Common myeloid progenitor, CD34-positive (primary cell): Measurements from ENCODE around the gene FAM237A.

Source experiments
- CTCF ChIA-PET: fragments of 350-600 bp; sonication (Branson Sonifier 250); formaldehyde crosslinking; loops from one replicate; lab custom pipeline; 2021; ENCODE audit warnings: antibody characterized with exemption; lab: Charles Lee
- POLR2A ChIA-PET: fragments of 350-600 bp; sonication (Branson Sonifier 250); formaldehyde crosslinking; loops from one replicate; lab custom pipeline; 2021; ENCODE audit warnings: antibody characterized with exemption; lab: Charles Lee
- DNase-seq, 3 donors: peaks; one replicate each; pipeline versions ENCODE4 v3.0.0 to v3.0.0-alpha.2; 2013
- H3K27ac ChIP-seq, 2 experiments: 1 replicate in 1 of 2; 2 replicates in 1 of 2; pipeline ENCODE4 v1.7.0; 2013; ENCODE audit warnings: inconsistent platforms in 2 of 2, low read length in 2 of 2, mild to moderate bottlenecking in 2 of 2, low read depth in 1 of 2, moderate library complexity in 1 of 2; ENCODE audit not compliant: severe bottlenecking in 2 of 2, insufficient read depth in 1 of 2, poor library complexity in 1 of 2
- H3K27me3 ChIP-seq, 5 experiments: replicated peaks in 2 of 5; 1 replicate in 3 of 5; 2 replicates in 2 of 5; pipeline versions ENCODE4 v1.6.1 to v1.7.0; 2013; ENCODE audit warnings: low read length in 4 of 5, mild to moderate bottlenecking in 2 of 5, moderate library complexity in 2 of 5, inconsistent platforms in 1 of 5; ENCODE audit not compliant: insufficient read depth in 5 of 5, control insufficient read depth in 4 of 5
- H3K36me3 ChIP-seq, 4 experiments: 1 replicate in 2 of 4; 2 replicates in 2 of 4; pipeline versions ENCODE4 v1.6.1 to v1.7.0; 2013; ENCODE audit warnings: low read length in 3 of 4, control low read depth in 1 of 4, mild to moderate bottlenecking in 1 of 4; ENCODE audit not compliant: control insufficient read depth in 4 of 4, insufficient read depth in 4 of 4
- H3K4me1 ChIP-seq, 4 experiments: 1 replicate in 3 of 4; 2 replicates in 1 of 4; pipeline versions ENCODE4 v1.6.1 to v1.7.1; 2013; ENCODE audit warnings: low read length in 3 of 4, mild to moderate bottlenecking in 3 of 4, control low read depth in 1 of 4, inconsistent platforms in 1 of 4, moderate library complexity in 1 of 4; ENCODE audit not compliant: control insufficient read depth in 4 of 4, insufficient read depth in 4 of 4; ENCODE audit errors: control extremely low read depth in 1 of 4
- H3K4me3 ChIP-seq, 7 experiments: 1 replicate in 4 of 7; 2 replicates in 3 of 7; pipeline versions ENCODE4 v1.5.1 to v1.7.0; 2013; ENCODE audit warnings: mild to moderate bottlenecking in 7 of 7, low read length in 6 of 7, moderate library complexity in 6 of 7, inconsistent platforms in 2 of 7, low read depth in 2 of 7, control low read depth in 1 of 7; ENCODE audit not compliant: insufficient read depth in 4 of 7, control insufficient read depth in 1 of 7; ENCODE audit errors: extremely low read depth in 1 of 7
- H3K9me3 ChIP-seq, 5 experiments: 1 replicate in 4 of 5; 2 replicates in 1 of 5; pipeline versions ENCODE4 v1.6.1 to v1.7.1; 2013; ENCODE audit warnings: low read length in 4 of 5, mild to moderate bottlenecking in 2 of 5, inconsistent platforms in 1 of 5, low read depth in 1 of 5, moderate library complexity in 1 of 5; ENCODE audit not compliant: control insufficient read depth in 4 of 5, insufficient read depth in 2 of 5; ENCODE audit errors: control extremely low read depth in 1 of 5
- WGBS: methylation state at CpG from one replicate; pipeline ENCODE4 v1.1.5; 2013; ENCODE audit not compliant: insufficient coverage; 5-methylcytosine and 5-hydroxymethylcytosine counted together

FAM237A gene

DNA sequence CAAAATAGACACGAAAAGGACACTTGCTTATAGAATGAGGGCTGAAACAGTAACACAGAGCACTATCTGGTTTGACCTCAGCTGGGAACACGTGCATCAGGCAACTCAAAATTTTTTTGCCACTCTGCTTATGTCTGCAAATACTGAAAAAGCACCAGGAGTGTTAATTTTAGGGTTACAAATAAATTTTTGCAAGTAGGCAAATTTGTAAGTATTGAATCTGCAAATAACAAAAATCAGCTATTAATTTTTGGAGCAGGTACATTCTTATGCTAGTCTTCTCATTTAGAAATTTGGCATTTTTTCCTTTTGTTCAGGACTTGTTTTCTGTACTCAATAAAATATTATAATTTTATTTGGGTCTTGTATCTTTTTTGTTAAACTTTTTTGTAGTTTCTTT, 46.2 kb downstream of the FAM237A start:
- Histone ChIP-seq H3K9me3 (peaks cover 0 to 1% (median 0%) of the 10 kb centered on the region in 5 experiments), H3K36me3 (peaks cover 16 to 82% (median 37%) of the 10 kb centered on the region in 4 experiments), H3K27me3 (no peaks in the 10 kb centered on the region), H3K4me3 (no peak overlapping the region), H3K27ac (no peak overlapping the region), H3K4me1 (no peaks in the 10 kb centered on the region)
- POLR2A ChIA-PET: no interaction called here
- CTCF ChIA-PET: interaction anchor here (0.7 to 1.7 kb wide), 3 partner anchors 13 to 103 kb away, joined by 3 to 4 read pairs (median 3); no protein-coding TSS in a partner anchor
- 100% methylated on average over 2 of the region's 2 CpGs for whole genome bisulfite sequencing
- DNase-seq: no peak

DNA sequence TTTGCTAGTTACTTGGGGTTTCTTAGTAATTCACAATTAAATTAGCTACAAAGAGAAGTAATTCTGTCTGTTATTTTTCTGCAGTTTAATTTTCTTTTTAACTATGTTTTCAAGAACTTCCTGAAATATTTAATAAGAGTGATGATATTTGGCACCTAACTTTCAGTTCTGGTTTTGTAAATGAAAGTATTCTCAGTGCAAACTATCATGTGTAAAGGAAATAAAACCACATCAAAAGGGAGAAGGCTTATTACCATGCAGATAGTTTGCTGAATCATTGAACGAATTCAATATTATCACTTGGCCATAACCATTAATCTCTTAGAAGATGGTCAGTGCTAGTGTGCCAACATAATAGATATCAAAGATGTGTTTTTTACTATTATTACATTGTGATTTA, 46.7 kb downstream of the FAM237A start:
- Histone ChIP-seq H3K9me3 (peaks cover 0 to 1% (median 0%) of the 10 kb centered on the region in 5 experiments), H3K4me3 (no peak overlapping the region), H3K36me3 (peaks cover 16 to 79% (median 38%) of the 10 kb centered on the region in 4 experiments), H3K27ac (no peak overlapping the region), H3K27me3 (no peaks in the 10 kb centered on the region), H3K4me1 (no peaks in the 10 kb centered on the region)
- DNase-seq: peak in 2 of 3 donors; percentile 53 to 62
- WGBS: no CpG with 5 or more reads among the region's 1 CpG
- ChIA-PET POLR2A (no interaction called here), CTCF (interaction anchor here (0.7 to 1.7 kb wide), 6 partner anchors 10 to 112 kb away, joined by 3 to 4 read pairs (median 4); no protein-coding TSS in a partner anchor)

GRCh38 chr2:206692971-206693370, 50.7 kb downstream of the FAM237A start:
- H3K4me1 ChIP-seq: peaks cover 0 to 23% (median 6%) of the 10 kb centered on the region in 4 experiments
- 96% methylated on average over 7 of the region's 7 CpGs for WGBS
- CTCF ChIA-PET: no interaction called here

GRCh38 chr2:206693399-206694137, 51.3 kb downstream of the FAM237A start:
- DNase-seq: peak; percentile 81 to 89 (median 82)
- CTCF ChIA-PET: interaction anchor here (1.3 to 7.7 kb wide), 5 partner anchors 11 to 108 kb away, joined by 4 to 159 read pairs (median 9); no protein-coding TSS in a partner anchor

More at GRCh38 chr2:206692971-206693370, 50.7 kb downstream of the FAM237A start:
- DNase-seq: no peak
- Histone ChIP-seq H3K36me3 (peaks cover 10 to 73% (median 33%) of the 10 kb centered on the region in 4 experiments), H3K4me3 (no peak overlapping the region), H3K27ac (no peak overlapping the region), H3K9me3 (no peaks in the 10 kb centered on the region), H3K27me3 (no peaks in the 10 kb centered on the region)
- POLR2A ChIA-PET: no interaction called here

DNA sequence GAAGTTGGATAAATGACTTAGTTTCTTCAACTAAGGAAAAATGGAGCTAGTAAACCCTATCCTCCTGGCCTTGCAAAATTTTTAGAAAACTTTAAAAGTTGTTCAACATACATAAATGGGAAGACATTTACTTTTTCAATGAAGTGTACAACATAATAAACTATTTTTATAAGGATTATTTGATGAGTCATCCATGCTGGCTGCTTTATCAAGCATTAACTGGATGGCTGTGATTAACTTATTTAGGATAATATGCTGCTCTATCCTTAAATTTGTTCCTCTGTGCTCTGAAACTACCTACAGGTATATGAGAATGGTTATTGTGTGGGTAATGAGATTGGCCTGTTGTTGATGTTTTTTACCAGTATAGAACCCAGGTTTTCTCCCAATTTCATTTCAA, 54.6 kb downstream of the FAM237A start:
- Histone ChIP-seq H3K36me3 (peaks cover 2 to 40% (median 21%) of the 10 kb centered on the region in 4 experiments), H3K27me3 (no peaks in the 10 kb centered on the region), H3K9me3 (no peaks in the 10 kb centered on the region), H3K4me3 (peak overlapping the region in 1 of 7 experiments; percentile 17), H3K4me1 (peaks cover 3 to 51% (median 27%) of the 10 kb centered on the region in 4 experiments), H3K27ac (peak overlapping the region in 1 of 2 experiments; percentile 51)
- CTCF ChIA-PET: interaction anchor here (0.6 to 7.7 kb wide), 7 partner anchors 16 to 776 kb away, joined by 3 to 159 read pairs (median 3); partner anchors contain the start of genes FASTKD2 and MDH1B
- no peak for DNase-seq
- POLR2A ChIA-PET: interaction anchor here (0.6 kb wide), 1 partner anchor 801 kb away, joined by 3 read pairs; no protein-coding TSS in a partner anchor

More at GRCh38 chr2:206693399-206694137, 51.3 kb downstream of the FAM237A start:
- H3K4me3 ChIP-seq: no peak overlapping the region
- POLR2A ChIA-PET: no interaction called here
- H3K9me3 ChIP-seq: no peaks in the 10 kb centered on the region
- peaks cover 10 to 67% (median 35%) of the 10 kb centered on the region in 4 experiments for H3K36me3 ChIP-seq
- no peaks in the 10 kb centered on the region for H3K27me3 ChIP-seq
- 61% methylated on average over 3 of the region's 5 CpGs for WGBS
- H3K27ac ChIP-seq: no peak overlapping the region
- H3K4me1 ChIP-seq: peaks cover 0 to 29% (median 11%) of the 10 kb centered on the region in 4 experiments

GRCh38 chr2:206698811-206699210, 56.5 kb downstream of the FAM237A start:
- Histone ChIP-seq H3K36me3 (peaks cover 1 to 24% (median 9%) of the 10 kb centered on the region in 4 experiments), H3K27me3 (no peaks in the 10 kb centered on the region), H3K27ac (peak overlapping the region in 1 of 2 experiments; percentile 89), H3K9me3 (no peaks in the 10 kb centered on the region), H3K4me1 (peaks cover 3 to 51% (median 27%) of the 10 kb centered on the region in 4 experiments), H3K4me3 (peak overlapping the region in 4 of 7 experiments; percentile 73 to 96 (median 90))
- WGBS: no CpG with 5 or more reads among the region's 3 CpGs
- ChIA-PET POLR2A (interaction anchor here (0.6 to 1.8 kb wide), 3 partner anchors 9 to 1255 kb away, joined by 3 to 5 read pairs (median 3); no protein-coding TSS in a partner anchor), CTCF (interaction anchor here (0.9 to 7.7 kb wide), 9 partner anchors 9 to 101 kb away, joined by 3 to 159 read pairs (median 5); partner anchors contain the start of genes FASTKD2 and MDH1B)
- no peak for DNase-seq
